Left ventricle myocardium superior (tissue), 1 donor: Measurements from ENCODE around the gene GADD45GIP1. TPM values are rescaled to one million over a fixed set of nuclear protein-coding genes. Genes with fewer than 3 reads are reported as not detected.
A peak's percentile ranks its signal among the peaks of the same experiment; 100 is the strongest.

ENCODE experiments used
- ATAC-seq: fragments of 200-7000 bp; cut with Tn5 transposase; one replicate; pipeline ENCODE4 v1.9.1; 2020; ENCODE audit warnings: mild to moderate bottlenecking, moderate library complexity
- DNase-seq: peaks from one replicate; pipeline ENCODE4 v3.0.0-alpha.2; 2020
- intact Hi-C: fragments of 100-400 bp; cut with micrococcal nuclease; formaldehyde crosslinking; loops from one replicate; pipeline ENCODE4 v1.11.0; 2022
- long read RNA-seq: library from polyadenylated mRNA; unstranded; transcript quantifications from one replicate; pipeline ENCODE4 v2.0.0, GENCODE V29; 2021
- total RNA-seq: library from RNA; stranded (reverse); fragmentation: NEBNext Ultra II Directional; extraction: Animal tissue kit (Norgen Biotek cat#: 25700); gene quantifications from one replicate; pipeline ENCODE4 v1.2.1, GENCODE V29; 2021
- donor health status: DM: no; HTN: yes; CAD: no; lungs with severe emphysema.

GADD45GIP1 gene
- total RNA-seq: 28.7 TPM
- long read RNA-seq, transcript GADD45GIP1-201 (2 exons, 1,782 nt): major isoform, 118 of 160 reads
- long read RNA-seq, partial matches to known transcripts: 0 of 160 reads
- long read RNA-seq, other reads (novel, unspliced or antisense): 42 of 160 reads

- intact Hi-C loops: no loop called here
- peak; percentile 93 for ATAC-seq
- peak; percentile 90 for DNase-seq
Observed at GRCh38 chr19:12956446-12957388, at the start of gene GADD45GIP1. Gene GADD45GIP1, minus strand, starts transcription at chr19:12957223. Its CDS starts 11 bp downstream, at chr19:12957212.

GRCh38 chr19:13005861-13006370, 48.9 kb upstream of the GADD45GIP1 start:
- no peak for DNase-seq
- intact Hi-C loops: no loop called here
- ATAC-seq: no peak

DNA sequence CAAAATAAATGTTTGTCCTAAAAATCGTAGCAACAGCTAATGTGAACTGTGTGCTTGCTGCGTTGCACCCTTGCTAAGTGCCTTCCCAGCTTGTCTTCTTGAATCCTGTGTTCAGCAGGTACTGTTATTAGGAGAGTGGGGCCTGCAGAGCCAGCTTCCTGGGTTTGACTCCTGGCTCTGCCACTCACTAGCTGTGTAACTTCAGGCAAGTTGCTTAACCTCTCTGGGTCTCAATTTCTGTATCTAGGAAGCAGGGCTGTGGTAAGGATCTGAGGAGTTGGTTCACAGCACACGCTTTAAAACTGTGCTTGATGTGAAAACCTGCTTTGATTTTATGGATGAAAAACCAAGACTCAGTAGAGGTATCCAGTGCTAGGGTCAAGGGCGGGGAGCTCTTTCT, 48.2 kb upstream of the GADD45GIP1 start:
- DNase-seq (peak; percentile 12), ATAC-seq (no peak)
- intact Hi-C loops: no loop called here

GRCh38 chr19:13004273-13004672, 47.2 kb upstream of the GADD45GIP1 start:
- intact Hi-C loops: no loop called here
- ATAC-seq: no peak
- DNase-seq: peak; percentile 20

DNA sequence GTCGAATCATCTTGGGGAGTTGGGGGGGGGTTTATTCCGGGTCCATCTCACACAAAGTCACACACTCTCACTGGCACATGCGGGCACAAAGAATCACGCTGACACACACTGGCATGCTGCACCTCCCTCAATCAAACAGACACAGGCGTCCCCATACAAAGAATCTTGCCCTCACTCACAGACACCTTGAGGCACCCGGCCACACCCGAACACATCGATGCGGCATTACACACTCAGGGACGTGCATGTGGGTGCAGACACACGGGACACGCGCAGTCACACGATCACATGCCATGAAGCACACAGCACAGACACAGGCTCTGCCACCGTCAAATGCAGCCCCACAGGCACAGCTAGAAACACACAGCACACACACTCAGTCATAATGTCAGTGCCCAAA, 46.1 kb upstream of the GADD45GIP1 start:
- ATAC-seq: no peak
- intact Hi-C loops: no loop called here
- no peak for DNase-seq

DNA sequence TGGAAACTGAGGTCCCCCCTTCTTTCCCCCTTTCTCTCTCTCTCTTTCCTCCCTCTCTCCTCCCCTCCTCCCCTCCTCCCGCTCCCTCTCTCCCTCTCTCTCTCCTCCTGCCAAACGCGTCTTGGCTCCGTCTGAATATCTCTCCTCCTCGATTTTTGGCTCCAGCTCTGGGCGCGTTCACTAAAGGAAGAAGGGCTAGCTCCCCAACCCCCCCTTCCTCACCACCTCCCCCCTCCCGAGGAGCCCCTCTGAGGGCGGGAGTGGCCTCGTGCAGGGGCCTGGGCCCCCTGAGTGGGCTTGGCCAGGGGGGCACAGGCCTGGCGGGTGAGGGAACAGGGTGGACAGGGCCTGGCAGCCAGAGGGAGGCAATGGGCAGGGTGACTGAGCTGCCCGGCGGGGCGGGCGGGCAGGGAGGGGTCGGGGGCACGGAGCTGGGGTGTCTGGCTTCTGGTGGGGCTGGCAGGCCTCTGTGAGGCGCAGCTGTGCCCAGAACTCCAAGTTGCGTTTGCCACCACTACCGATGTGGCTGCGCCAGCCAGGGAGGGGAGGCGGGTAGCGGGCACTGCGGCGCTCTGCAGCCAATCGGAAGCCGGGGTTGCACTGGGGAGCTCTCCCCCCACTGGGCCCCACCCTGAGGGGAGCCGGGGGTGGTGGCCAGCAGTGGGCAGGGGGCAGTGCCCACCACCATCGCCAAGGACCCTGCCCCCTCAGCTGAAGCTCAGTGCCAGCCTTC, 45.3 kb upstream of the GADD45GIP1 start:
- ATAC-seq: peak; percentile 78
- DNase-seq: peak; percentile 81
- intact Hi-C loops: no loop called here

GRCh38 chr19:13001502-13002165, 44.6 kb upstream of the GADD45GIP1 start:
- ATAC-seq: peak; percentile 43
- peak; percentile 74 for DNase-seq
- intact Hi-C loops: no loop called here

DNA sequence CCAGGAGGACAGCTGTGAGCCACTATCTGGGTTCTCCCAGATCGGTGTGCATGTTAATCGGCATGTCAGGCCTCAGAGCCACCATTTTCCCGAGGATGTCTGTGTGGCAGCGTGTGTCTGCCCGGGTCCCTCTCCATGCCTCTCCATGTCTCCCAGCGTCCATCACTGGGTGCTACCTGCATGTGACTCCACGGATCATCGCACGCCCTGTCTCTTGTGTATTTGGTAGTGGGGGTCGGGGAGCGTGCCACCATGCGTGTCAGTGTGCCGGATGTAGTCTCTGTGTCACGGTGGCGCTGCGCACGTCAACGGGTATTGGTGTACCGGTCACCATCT, 44.1 kb upstream of the GADD45GIP1 start:
- intact Hi-C loops: no loop called here
- DNase-seq (no peak), ATAC-seq (no peak)

GRCh38 chr19:12997967-12998940, 41.2 kb upstream of the GADD45GIP1 start:
- intact Hi-C loops: no loop called here
- ATAC-seq: no peak

DNA sequence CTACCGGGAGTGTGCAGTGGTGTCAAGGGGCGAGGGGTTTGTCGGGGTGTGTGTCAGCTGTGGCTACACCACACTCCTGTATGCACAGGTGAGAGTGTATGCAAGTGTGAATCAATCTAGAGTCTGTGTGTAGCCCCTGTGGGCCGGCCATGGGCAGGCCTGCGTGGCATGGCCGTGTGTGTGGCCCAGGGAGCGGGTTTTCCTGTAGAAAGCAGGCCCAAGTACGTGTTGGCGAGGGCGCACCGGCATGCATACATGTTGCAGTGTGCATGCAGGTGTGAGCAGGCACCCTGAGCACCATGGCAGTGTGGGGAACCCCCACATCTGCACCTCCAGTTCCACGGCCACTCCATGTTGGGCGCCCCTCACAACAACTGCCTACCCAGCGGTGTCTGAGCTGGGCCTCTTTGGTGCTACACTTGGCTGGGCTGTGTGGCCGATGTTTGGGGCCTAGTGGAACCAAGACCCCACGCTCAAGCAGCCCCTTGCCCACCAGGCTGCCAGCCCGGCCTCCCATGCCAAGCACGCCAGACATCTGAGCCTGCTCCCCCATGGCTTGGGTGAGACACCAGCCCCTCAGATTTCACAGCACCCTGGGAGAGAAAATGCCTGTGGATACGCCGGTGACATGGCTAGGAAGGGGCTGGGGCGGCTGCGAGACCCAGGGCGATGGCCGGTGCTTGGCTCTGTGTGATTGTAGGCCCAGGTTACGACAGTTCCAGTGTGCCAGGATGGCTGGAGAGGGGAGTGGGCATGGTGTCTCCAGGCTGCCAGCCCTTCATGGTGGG, 40.4 kb upstream of the GADD45GIP1 start:
- DNase-seq: no peak
- intact Hi-C loops: no loop called here
- ATAC-seq: no peak

More at GRCh38 chr19:12997967-12998940, 41.2 kb upstream of the GADD45GIP1 start:
- no peak for DNase-seq

GRCh38 chr19:12996406-12997094, 39.5 kb upstream of the GADD45GIP1 start:
- peak; percentile 76 for DNase-seq
- peak; percentile 68 for ATAC-seq
- intact Hi-C loops: no loop called here

DNA sequence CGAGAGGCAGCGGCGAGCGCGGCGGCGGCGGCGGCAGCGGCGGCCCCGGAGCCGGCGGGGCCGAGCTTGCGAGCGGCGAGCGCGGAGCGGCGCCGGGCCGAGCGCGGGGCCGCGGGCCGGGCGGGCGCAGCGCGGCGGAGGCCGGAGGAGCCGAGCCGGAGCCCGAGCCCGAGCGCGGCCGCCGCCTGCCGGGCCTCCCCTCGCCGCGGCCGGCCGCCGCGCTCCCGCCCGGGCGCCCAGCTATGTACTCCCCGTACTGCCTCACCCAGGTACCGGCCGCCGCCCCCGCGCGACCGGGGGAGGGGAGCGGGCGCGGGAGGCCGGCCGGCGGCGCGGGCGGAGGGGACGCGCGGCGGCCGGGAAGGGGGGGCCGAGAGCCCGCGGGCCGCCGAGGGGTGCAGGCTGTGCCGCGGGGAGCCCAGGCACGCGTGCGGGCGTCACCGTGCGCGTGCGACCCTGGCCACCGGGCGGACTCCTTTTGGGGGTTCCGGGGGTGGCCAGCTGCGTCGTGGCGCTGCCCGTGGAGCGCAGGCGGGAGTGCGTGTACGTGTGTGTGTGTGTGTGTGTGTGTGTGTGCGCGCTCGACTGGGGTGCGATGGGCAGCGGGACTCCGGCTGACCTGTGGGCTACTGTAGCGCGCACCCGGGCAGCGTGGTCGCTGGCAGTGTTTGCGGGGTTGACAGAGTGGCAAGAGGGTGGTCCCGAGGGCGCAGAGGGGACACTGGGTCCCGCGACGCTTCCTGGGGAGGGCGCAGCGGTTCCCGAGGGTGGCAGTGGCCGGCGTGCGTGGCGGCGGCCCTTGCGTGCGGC, 38.8 kb upstream of the GADD45GIP1 start:
- intact Hi-C loops: no loop called here
- peak; percentile 39 for ATAC-seq
- peak; percentile 64 for DNase-seq

- DNase-seq: peak; percentile 84
- intact Hi-C loops: no loop called here
- ATAC-seq: peak; percentile 53
Observed at GRCh38 chr19:12994701-12995595, 37.9 kb upstream of the GADD45GIP1 start, which contains the start of gene NFIX. Gene NFIX, plus strand, starts transcription at chr19:12995475. Its CDS starts 363 bp downstream, at chr19:12995838.

GRCh38 chr19:12993562-12993961, 36.5 kb upstream of the GADD45GIP1 start:
- DNase-seq (no peak), ATAC-seq (no peak)
- intact Hi-C loops: no loop called here

DNA sequence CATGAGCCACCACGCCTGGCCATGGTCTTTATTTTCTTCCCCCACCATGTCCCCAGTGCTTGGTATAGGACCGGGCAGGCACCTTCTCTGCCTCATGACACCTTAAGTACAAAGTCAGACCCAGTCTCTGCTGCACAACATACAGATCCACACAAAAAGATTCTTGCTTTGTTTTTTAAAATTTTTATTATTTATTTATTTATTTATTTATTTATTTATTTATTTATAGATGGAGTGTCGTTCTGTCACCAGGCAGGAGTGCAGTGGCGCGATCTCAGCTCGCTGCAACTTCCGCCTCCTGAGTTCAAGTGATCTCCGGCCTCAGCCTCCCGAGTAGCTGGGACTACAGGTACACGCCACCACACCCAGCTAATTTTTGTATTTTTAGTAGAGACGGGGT, 35.7 kb upstream of the GADD45GIP1 start:
- intact Hi-C loops: no loop called here
- ATAC-seq (no peak), DNase-seq (no peak)
